Ishikawa (cell line): ENCODE results near the gene VIPR2.

ENCODE experiments used
- CEBPB ChIP-seq: IDR thresholded peaks from 2 replicates; pipeline ENCODE4 v1.6.1; 2012
- CREB1 ChIP-seq: IDR thresholded peaks from 2 replicates; pipeline ENCODE4 v1.6.1; 2012; ENCODE audit warnings: low read depth
- EGR1 ChIP-seq: IDR thresholded peaks from 2 replicates; pipeline ENCODE4 v1.6.1; 2012
- EP300 ChIP-seq: IDR thresholded peaks from 2 replicates; pipeline ENCODE4 v1.6.1; 2012; ENCODE audit warnings: borderline replicate concordance
- FOXM1 ChIP-seq: IDR thresholded peaks from 2 replicates; pipeline ENCODE4 v1.6.1; 2012; ENCODE audit warnings: low read depth, borderline replicate concordance
- MAX ChIP-seq: IDR thresholded peaks from 2 replicates; pipeline ENCODE4 v1.6.1; 2012
- NFIC ChIP-seq: IDR thresholded peaks from 2 replicates; pipeline ENCODE4 v1.6.1; 2012
- RAD21 ChIP-seq: IDR thresholded peaks from 2 replicates; pipeline ENCODE4 v1.6.1; 2012; ENCODE audit warnings: low read depth
- REST ChIP-seq: IDR thresholded peaks from 2 replicates; pipeline ENCODE4 v1.6.1; 2012; ENCODE audit warnings: low read depth, mild to moderate bottlenecking
- TAF1 ChIP-seq: IDR thresholded peaks from 2 replicates; pipeline ENCODE4 v1.6.1; 2012; ENCODE audit warnings: low read depth, mild to moderate bottlenecking
- TCF12 ChIP-seq: IDR thresholded peaks from 2 replicates; pipeline ENCODE4 v1.6.1; 2012; ENCODE audit warnings: low read depth
- TEAD4 ChIP-seq: IDR thresholded peaks from 2 replicates; pipeline ENCODE4 v1.6.1; 2012
- USF1 ChIP-seq: IDR thresholded peaks from 2 replicates; pipeline ENCODE4 v1.6.1; 2012
- YY1 ChIP-seq: IDR thresholded peaks from 2 replicates; pipeline ENCODE4 v1.6.1; 2012; ENCODE audit warnings: low read depth
- ZBTB7A ChIP-seq: IDR thresholded peaks from 2 replicates; pipeline ENCODE4 v1.6.1; 2012; ENCODE audit warnings: low read depth

The VIPR2 gene

GRCh38 chr7:159116581-159117339 is 27.9 kb downstream of the VIPR2 start:
- TF ChIP-seq TEAD4 (no peak), FOXM1 (no peak), REST (no peak)

- TF ChIP-seq FOXM1 (no peak), YY1 (no peak), REST (no peak), TEAD4 (no peak), CREB1 (no peak), USF1 (no peak), TCF12 (no peak), EP300 (no peak), CEBPB (no peak), MAX (no peak), TAF1 (no peak), RAD21 (no peak), NFIC (no peak), ZBTB7A (no peak), EGR1 (no peak)
These were observed 28.8 kb downstream of the VIPR2 start for GRCh38 chr7:159115601-159116501.

- no peak for TF ChIP-seq YY1
- no peak for TF ChIP-seq EP300
- no peak for TF ChIP-seq RAD21
- TF ChIP-seq TAF1 = no peak
- TF ChIP-seq EGR1 = no peak
- TF ChIP-seq CEBPB = no peak
- TF ChIP-seq NFIC = no peak
- no peak for TF ChIP-seq USF1
- TF ChIP-seq ZBTB7A = no peak
- no peak for TF ChIP-seq CREB1
- no peak for TF ChIP-seq FOXM1
- no peak for TF ChIP-seq TCF12
- no peak for TF ChIP-seq MAX
- no peak for TF ChIP-seq TEAD4
These were observed 29.7 kb downstream of the VIPR2 start for GRCh38 chr7:159114981-159115380.

- TF ChIP-seq CREB1 (no peak), FOXM1 (no peak), USF1 (no peak), CEBPB (no peak), REST (no peak), RAD21 (no peak), TEAD4 (no peak), MAX (no peak), EP300 (no peak), ZBTB7A (no peak), YY1 (no peak), NFIC (no peak)
These were observed 30.6 kb downstream of the VIPR2 start for GRCh38 chr7:159114096-159114495.
